Panc1 (cell line): ENCODE results near the gene AMER2. TPM values are rescaled to one million over a fixed set of nuclear protein-coding genes. Genes with fewer than 3 reads are reported as not detected.

Experiments
- ATAC-seq: fragments of 200-7000 bp; cut with Tn5 transposase; 2 replicates; pipeline ENCODE4 v1.9.1; 2020; ENCODE audit warnings: mild to moderate bottlenecking, moderate library complexity
- BruUV-seq: library from RNA; stranded (reverse); fragments of 400-500 nt; replicated peaks from 2 replicates; lab custom pipeline; 2021; lab: Mats Ljungman, UMichigan
- CTCF ChIA-PET: fragments of 300-600 bp; sonication (Branson Sonifier 250); formaldehyde crosslinking; loops from one replicate; lab custom pipeline; 2022; ENCODE audit warnings: antibody characterized with exemption; lab: Charles Lee
- POLR2A ChIA-PET: fragments of 300-600 bp; sonication (Branson Sonifier 250); formaldehyde crosslinking; loops from one replicate; lab custom pipeline; 2022; ENCODE audit warnings: antibody characterized with exemption; lab: Charles Lee
- DNase-seq: peaks from one replicate; pipeline ENCODE4 v3.0.0-alpha.2; 2010; ENCODE audit warnings: low read depth, low spot score
- H3K27ac ChIP-seq: 2 replicates; pipeline ENCODE4 v1.5.1; 2011; ENCODE audit warnings: mild to moderate bottlenecking, low read length, inconsistent platforms
- H3K27me3 ChIP-seq: fragments of 200-500 bp; sonication (Bioruptor generic); 2 replicates; pipeline ENCODE4 v1.6.0; 2014; ENCODE audit warnings: low read length, inconsistent platforms; ENCODE audit not compliant: control insufficient read depth, insufficient read depth
- H3K36me3 ChIP-seq: fragments of 200-500 bp; sonication (Bioruptor generic); 2 replicates; pipeline ENCODE4 v1.5.1; 2014; ENCODE audit warnings: inconsistent platforms, mild to moderate bottlenecking, low read length, moderate library complexity; ENCODE audit not compliant: control insufficient read depth, insufficient read depth
- H3K4me1 ChIP-seq: 2 replicates; pipeline ENCODE4 v1.5.1; 2011; ENCODE audit warnings: inconsistent platforms, mild to moderate bottlenecking, low read length, moderate library complexity; ENCODE audit not compliant: control insufficient read depth, insufficient read depth
- H3K4me3 ChIP-seq, 2 experiments: 2 replicates each; pipeline ENCODE4 v1.5.1; 2011 to 2012; ENCODE audit warnings: low read depth in 2 of 2, low read length in 2 of 2, mild to moderate bottlenecking in 2 of 2, inconsistent platforms in 1 of 2, moderate library complexity in 1 of 2
- H3K9me3 ChIP-seq: fragments of 200-500 bp; sonication (Bioruptor generic); 2 replicates; pipeline ENCODE4 v1.5.1; 2014; ENCODE audit warnings: low read depth, mild to moderate bottlenecking, inconsistent platforms, low read length, moderate library complexity; ENCODE audit not compliant: control insufficient read depth, insufficient read depth
- POLR2AphosphoS5 ChIP-seq: IDR thresholded peaks from 2 replicates; pipeline ENCODE4 v1.6.1; 2012; ENCODE audit warnings: mild to moderate bottlenecking, low read depth, low read length, moderate library complexity
- SIN3A ChIP-seq: IDR thresholded peaks from 2 replicates; pipeline ENCODE4 v1.6.1; 2012; ENCODE audit warnings: low read depth, mild to moderate bottlenecking, low read length, moderate library complexity, borderline replicate concordance; ENCODE audit not compliant: insufficient read depth
- TCF7L2 ChIP-seq: IDR thresholded peaks from 2 replicates; pipeline ENCODE4 v1.6.1; 2011; ENCODE audit warnings: mild to moderate bottlenecking, low read depth, low read length, inconsistent platforms
- in situ Hi-C: cut with HindIII; loops from 2 replicates; pipeline ENCODE4 v1.10.0; 2016; ENCODE audit warnings: low sequenced_read_pairs, low pct_unique_long_range_greater_than_20kb
- intact Hi-C: fragments of 100-400 bp; cut with micrococcal nuclease; formaldehyde crosslinking; loops from one replicate; pipeline ENCODE4 v1.10.0; 2022; ENCODE audit not compliant: unreplicated experiment
- total RNA-seq: library from RNA; stranded (reverse); gene quantifications from one replicate; pipeline ENCODE4 v1.2.1, GENCODE V29; 2021; ENCODE audit not compliant: unreplicated experiment
- TF ChIP-seq, protein P1 (sequence below): fragments of 450-650 bp; IDR thresholded peaks from 2 replicates; pipeline ENCODE4 v1.5.1; 2017; ENCODE audit warnings: mild to moderate bottlenecking
- TF ChIP-seq, protein P2 (sequence below), 2 experiments: IDR thresholded peaks; 2 replicates each; pipeline ENCODE4 v1.6.1; 2011 to 2012; ENCODE audit warnings: low read depth in 2 of 2, control low read depth in 1 of 2, low read length in 1 of 2, mild to moderate bottlenecking in 1 of 2, moderate library complexity in 1 of 2; ENCODE audit not compliant: insufficient read depth in 1 of 2

Gene AMER2
- total RNA-seq, 1 experiment from 2014 or later, result not detected

DNA sequence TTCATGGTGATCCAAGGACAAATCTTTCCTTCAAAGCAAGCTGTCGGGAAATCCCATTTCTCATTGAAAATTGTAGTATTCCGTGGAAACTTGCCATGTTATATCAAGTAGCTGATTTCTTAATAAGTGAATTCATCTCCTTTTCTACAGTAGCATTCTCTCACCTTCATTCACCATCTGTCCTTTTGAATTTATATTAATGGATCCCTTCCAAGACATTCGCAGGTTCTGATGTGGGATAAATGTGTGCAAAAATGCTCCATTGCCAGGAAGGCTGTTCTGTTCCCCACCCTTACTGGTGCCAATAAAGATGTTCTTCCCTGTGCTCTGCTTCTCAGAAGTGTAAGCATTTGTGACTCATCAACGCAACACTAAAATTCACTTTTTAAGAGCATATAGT, 36.2 kb downstream of the AMER2 start:
- no peaks in the 10 kb centered on the region for H3K4me1 ChIP-seq
- no peak for ATAC-seq
- no TSS peak for BruUV-seq
- intact Hi-C loops (no loop called here), in situ Hi-C loops (no loop called here)
- CTCF ChIA-PET, result no interaction called here
- TF ChIP-seq, protein P1, sequence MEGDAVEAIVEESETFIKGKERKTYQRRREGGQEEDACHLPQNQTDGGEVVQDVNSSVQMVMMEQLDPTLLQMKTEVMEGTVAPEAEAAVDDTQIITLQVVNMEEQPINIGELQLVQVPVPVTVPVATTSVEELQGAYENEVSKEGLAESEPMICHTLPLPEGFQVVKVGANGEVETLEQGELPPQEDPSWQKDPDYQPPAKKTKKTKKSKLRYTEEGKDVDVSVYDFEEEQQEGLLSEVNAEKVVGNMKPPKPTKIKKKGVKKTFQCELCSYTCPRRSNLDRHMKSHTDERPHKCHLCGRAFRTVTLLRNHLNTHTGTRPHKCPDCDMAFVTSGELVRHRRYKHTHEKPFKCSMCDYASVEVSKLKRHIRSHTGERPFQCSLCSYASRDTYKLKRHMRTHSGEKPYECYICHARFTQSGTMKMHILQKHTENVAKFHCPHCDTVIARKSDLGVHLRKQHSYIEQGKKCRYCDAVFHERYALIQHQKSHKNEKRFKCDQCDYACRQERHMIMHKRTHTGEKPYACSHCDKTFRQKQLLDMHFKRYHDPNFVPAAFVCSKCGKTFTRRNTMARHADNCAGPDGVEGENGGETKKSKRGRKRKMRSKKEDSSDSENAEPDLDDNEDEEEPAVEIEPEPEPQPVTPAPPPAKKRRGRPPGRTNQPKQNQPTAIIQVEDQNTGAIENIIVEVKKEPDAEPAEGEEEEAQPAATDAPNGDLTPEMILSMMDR, result no peak
- TF ChIP-seq, protein P2, sequence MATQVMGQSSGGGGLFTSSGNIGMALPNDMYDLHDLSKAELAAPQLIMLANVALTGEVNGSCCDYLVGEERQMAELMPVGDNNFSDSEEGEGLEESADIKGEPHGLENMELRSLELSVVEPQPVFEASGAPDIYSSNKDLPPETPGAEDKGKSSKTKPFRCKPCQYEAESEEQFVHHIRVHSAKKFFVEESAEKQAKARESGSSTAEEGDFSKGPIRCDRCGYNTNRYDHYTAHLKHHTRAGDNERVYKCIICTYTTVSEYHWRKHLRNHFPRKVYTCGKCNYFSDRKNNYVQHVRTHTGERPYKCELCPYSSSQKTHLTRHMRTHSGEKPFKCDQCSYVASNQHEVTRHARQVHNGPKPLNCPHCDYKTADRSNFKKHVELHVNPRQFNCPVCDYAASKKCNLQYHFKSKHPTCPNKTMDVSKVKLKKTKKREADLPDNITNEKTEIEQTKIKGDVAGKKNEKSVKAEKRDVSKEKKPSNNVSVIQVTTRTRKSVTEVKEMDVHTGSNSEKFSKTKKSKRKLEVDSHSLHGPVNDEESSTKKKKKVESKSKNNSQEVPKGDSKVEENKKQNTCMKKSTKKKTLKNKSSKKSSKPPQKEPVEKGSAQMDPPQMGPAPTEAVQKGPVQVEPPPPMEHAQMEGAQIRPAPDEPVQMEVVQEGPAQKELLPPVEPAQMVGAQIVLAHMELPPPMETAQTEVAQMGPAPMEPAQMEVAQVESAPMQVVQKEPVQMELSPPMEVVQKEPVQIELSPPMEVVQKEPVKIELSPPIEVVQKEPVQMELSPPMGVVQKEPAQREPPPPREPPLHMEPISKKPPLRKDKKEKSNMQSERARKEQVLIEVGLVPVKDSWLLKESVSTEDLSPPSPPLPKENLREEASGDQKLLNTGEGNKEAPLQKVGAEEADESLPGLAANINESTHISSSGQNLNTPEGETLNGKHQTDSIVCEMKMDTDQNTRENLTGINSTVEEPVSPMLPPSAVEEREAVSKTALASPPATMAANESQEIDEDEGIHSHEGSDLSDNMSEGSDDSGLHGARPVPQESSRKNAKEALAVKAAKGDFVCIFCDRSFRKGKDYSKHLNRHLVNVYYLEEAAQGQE (IDR thresholded peaks at IDR 0.05; ENCODE audit: insufficient read depth in 1 of 2, low read depth in 2 of 2, low read length in 1 of 2), result no peak
- no peak for TF ChIP-seq POLR2AphosphoS5
- no peak for TF ChIP-seq TCF7L2
- no peak for TF ChIP-seq SIN3A
- H3K36me3 ChIP-seq, result no peaks in the 10 kb centered on the region
- no peak for DNase-seq
- H3K27me3 ChIP-seq, result peaks cover 2% of the 10 kb centered on the region; the same call in 1 of the 2 replicates
- no peaks in the 10 kb centered on the region for H3K9me3 ChIP-seq
- H3K27ac ChIP-seq, result no peak overlapping the region
- POLR2A ChIA-PET, result no interaction called here
- no peak overlapping the region for H3K4me3 ChIP-seq

DNA sequence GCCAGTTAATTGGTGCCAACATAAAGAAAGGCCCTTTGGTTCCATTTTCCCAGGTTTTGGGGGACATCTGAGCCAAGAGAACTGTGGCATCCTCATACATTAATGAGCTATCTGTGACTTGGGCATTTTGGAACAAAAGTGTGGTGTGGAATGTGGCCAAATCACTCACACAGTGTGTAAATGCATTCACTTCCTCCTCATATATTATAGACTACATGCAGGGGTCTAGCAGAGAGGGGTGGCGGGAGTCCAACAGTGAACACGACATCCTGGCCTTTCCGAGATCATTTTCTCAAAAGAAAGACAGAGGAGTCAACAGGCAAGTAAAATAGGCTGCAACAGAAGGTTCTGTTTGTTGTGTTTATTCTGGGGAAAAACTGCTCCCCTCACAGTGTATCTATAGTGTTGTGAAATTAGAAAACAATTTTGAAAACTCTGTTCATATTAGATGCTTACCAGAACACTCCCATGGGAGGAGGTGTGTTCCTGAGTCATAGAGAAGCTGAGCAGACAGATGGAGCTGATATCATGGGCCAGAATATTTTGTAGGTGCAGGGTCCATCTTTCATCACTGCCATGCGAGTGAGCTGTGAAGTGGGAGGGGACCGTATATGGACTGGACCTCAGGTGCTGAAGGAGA, 39.2 kb downstream of the AMER2 start:
- no peak for DNase-seq
- POLR2A ChIA-PET, result no interaction called here
- H3K4me1 ChIP-seq, result no peaks in the 10 kb centered on the region
- no peaks in the 10 kb centered on the region for H3K9me3 ChIP-seq
- BruUV-seq, result no TSS peak
- intact Hi-C loops, result no loop called here
- TF ChIP-seq SIN3A (no peak), TCF7L2 (no peak), POLR2AphosphoS5 (no peak)
- TF ChIP-seq, protein P2 (IDR thresholded peaks at IDR 0.05; ENCODE audit: insufficient read depth in 1 of 2, low read depth in 2 of 2, low read length in 1 of 2), result no peak
- TF ChIP-seq, protein P1, result no peak
- in situ Hi-C loops, result no loop called here
- CTCF ChIA-PET, result interaction anchor here (0.6 kb wide), 1 partner anchor 18 kb away, joined by 3 read pairs; no protein-coding TSS in a partner anchor
- peaks cover 2% of the 10 kb centered on the region; the same call in 1 of the 2 replicates for H3K27me3 ChIP-seq
- no peak overlapping the region for H3K27ac ChIP-seq
- no peak overlapping the region for H3K4me3 ChIP-seq
- H3K36me3 ChIP-seq, result no peaks in the 10 kb centered on the region
- ATAC-seq, result no peak
